ENCODE measurements around the gene AMH. TPM values are rescaled to one million over a fixed set of nuclear protein-coding genes. Genes with fewer than 3 reads are reported as not detected.

AMH gene
- total and polyA plus RNA-seq, 10 donors, result 0.20 to 5.7 (median 1.0) TPM

- peaks cover 12 to 89% (median 57%) of the 10 kb centered on the region in 6 donors for H3K36me3 ChIP-seq
- H3K4me3 ChIP-seq, result no peak overlapping the region
- no peaks in the 10 kb centered on the region for H3K9me3 ChIP-seq
- TF ChIP-seq CTCF (IDR thresholded peaks at IDR 0.05 in 8 of 11, conservative IDR thresholded peaks at IDR 0.05 in 3 of 11) (no peak), POLR2AphosphoS5 (IDR thresholded peaks at IDR 0.05) (peak in 1 of 3 donors; percentile 7)
- no peak overlapping the region for H3K27ac ChIP-seq
- 95 to 99% (median 97%) methylated on average over 9 to 15 of the region's 15 CpGs for WGBS, 5 donors
- no peak for DNase-seq
- peaks cover 27 to 70% (median 45%) of the 10 kb centered on the region in 6 donors for H3K4me1 ChIP-seq
- intact Hi-C loops (cut with DNase I; ENCODE audit: low total_unique reads), result no loop called here
- peaks cover 0 to 12% (median 10%) of the 10 kb centered on the region in 7 donors for H3K27me3 ChIP-seq (replicated peaks in 1 of 7)
Measured at GRCh38 chr19:2245273-2245672, 3.9 kb upstream of the AMH start.

GRCh38 chr19:2246014-2246620, 3.0 kb upstream of the AMH start:
- DNase-seq, result no peak
- Histone ChIP-seq H3K9me3 (no peaks in the 10 kb centered on the region), H3K27me3 (replicated peaks in 1 of 7) (peaks cover 4 to 20% (median 19%) of the 10 kb centered on the region in 7 donors), H3K27ac (no peak overlapping the region), H3K36me3 (peaks cover 12 to 85% (median 57%) of the 10 kb centered on the region in 6 donors), H3K4me3 (no peak overlapping the region), H3K4me1 (peaks cover 19 to 70% (median 45%) of the 10 kb centered on the region in 6 donors)
- TF ChIP-seq POLR2A (IDR thresholded peaks at IDR 0.05) (no peak), POLR2AphosphoS5 (IDR thresholded peaks at IDR 0.05) (no peak), CTCF (IDR thresholded peaks at IDR 0.05 in 8 of 11, conservative IDR thresholded peaks at IDR 0.05 in 3 of 11) (no peak)
- intact Hi-C loops (cut with DNase I; ENCODE audit: low total_unique reads), result no loop called here
- 88 to 95% (median 92%) methylated on average over 11 to 25 of the region's 25 CpGs for WGBS, 5 donors

GRCh38 chr19:2246801-2247361, 2.2 kb upstream of the AMH start:
- H3K9me3 ChIP-seq, result no peaks in the 10 kb centered on the region
- H3K4me3 ChIP-seq, result no peak overlapping the region
- H3K27me3 ChIP-seq (replicated peaks in 1 of 7), result peaks cover 7 to 28% (median 27%) of the 10 kb centered on the region in 7 donors
- intact Hi-C loops (cut with DNase I; ENCODE audit: low total_unique reads), result no loop called here
- WGBS, 5 donors, result 69 to 95% (median 86%) methylated on average over 13 to 26 of the region's 26 CpGs
- DNase-seq, result no peak
- H3K36me3 ChIP-seq, result peaks cover 12 to 78% (median 57%) of the 10 kb centered on the region in 6 donors
- H3K27ac ChIP-seq, result no peak overlapping the region
- H3K4me1 ChIP-seq, result peaks cover 16 to 70% (median 43%) of the 10 kb centered on the region in 6 donors
- no peak for TF ChIP-seq POLR2A (IDR thresholded peaks at IDR 0.05)
- peak in 1 of 3 donors; percentile 58 for TF ChIP-seq POLR2AphosphoS5 (IDR thresholded peaks at IDR 0.05)

GRCh38 chr19:2247433-2248101, 1.6 kb upstream of the AMH start:
- Histone ChIP-seq H3K9me3 (no peaks in the 10 kb centered on the region), H3K4me1 (peaks cover 16 to 70% (median 43%) of the 10 kb centered on the region in 6 donors), H3K27me3 (replicated peaks in 1 of 7) (peaks cover 11 to 35% (median 33%) of the 10 kb centered on the region in 7 donors), H3K27ac (no peak overlapping the region), H3K4me3 (no peak overlapping the region), H3K36me3 (peaks cover 12 to 72% (median 56%) of the 10 kb centered on the region in 6 donors)
- WGBS, 5 donors, result 86 to 96% (median 91%) methylated on average over 16 to 28 of the region's 28 CpGs
- DNase-seq, result no peak
- no peak for TF ChIP-seq CTCF (IDR thresholded peaks at IDR 0.05 in 8 of 11, conservative IDR thresholded peaks at IDR 0.05 in 3 of 11)
- TF ChIP-seq POLR2AphosphoS5 (IDR thresholded peaks at IDR 0.05), result peak in 1 of 3 donors; percentile 24
- intact Hi-C loops (cut with DNase I; ENCODE audit: low total_unique reads), result no loop called here

Measured in spleen (tissue), 11 donors.